HepG2 (cell line): Measurements from ENCODE around the gene ZBTB20. TPM values are rescaled to one million over a fixed set of nuclear protein-coding genes. Genes with fewer than 3 reads are reported as not detected.

Experiments used
- CHD4 ChIP-seq: fragments of 200-600 bp; sonication (generic); IDR thresholded peaks from 2 replicates; pipeline ENCODE4 v1.7.0; 2017; ENCODE audit warnings: mild to moderate bottlenecking, low read length, borderline replicate concordance
- CREM ChIP-seq, 2 experiments: sonication (generic) in 1 of 2; formaldehyde crosslinking in 1 of 2; IDR thresholded peaks; 2 replicates each; pipeline versions ENCODE4 v1.4.0 to v1.6.1; 2016 to 2020; ENCODE audit warnings: antibody characterized with exemption in 1 of 2, mild to moderate bottlenecking in 1 of 2, missing genetic modification reagents in 1 of 2
- EP300 ChIP-seq, 3 experiments: sonication (generic) in 1 of 3; formaldehyde crosslinking in 1 of 3; IDR thresholded peaks; 2 replicates each; pipeline versions ENCODE4 v1.5.1 to v1.6.1; 2011 to 2020; ENCODE audit warnings: low read depth in 2 of 3, low read length in 2 of 3, borderline replicate concordance in 1 of 3, improper control_type of control experiment in 1 of 3, mild to moderate bottlenecking in 1 of 3, missing genetic modification reagents in 1 of 3, moderate library complexity in 1 of 3
- FOXA3 ChIP-seq: IDR thresholded peaks from 2 replicates; pipeline ENCODE4 v1.6.1; 2016; ENCODE audit warnings: missing genetic modification reagents, missing compliant biosample characterization
- HNRNPUL1 ChIP-seq: fragments of 200-400 bp; formaldehyde crosslinking; IDR thresholded peaks from 2 replicates; pipeline ENCODE4 v1.6.1; 2017; ENCODE audit warnings: low read depth, mild to moderate bottlenecking, low read length, moderate library complexity
- KLF15 ChIP-seq: sonication (generic); formaldehyde crosslinking; IDR thresholded peaks from 2 replicates; pipeline ENCODE4 v1.8.1; 2023; ENCODE audit warnings: borderline replicate concordance, mild to moderate bottlenecking, inconsistent platforms, missing genetic modification reagents, mixed read lengths
- MIXL1 ChIP-seq: IDR thresholded peaks from 2 replicates; pipeline ENCODE4 v1.6.1; 2016
- NR2F1 ChIP-seq, 2 experiments: fragments of 450-650 bp in 1 of 2; formaldehyde crosslinking in 1 of 2; IDR thresholded peaks; 2 replicates each; pipeline versions ENCODE4 v1.5.0 to v1.6.1; 2016 to 2020; ENCODE audit warnings: mild to moderate bottlenecking in 1 of 2, missing compliant biosample characterization in 1 of 2, missing genetic modification reagents in 1 of 2, moderate library complexity in 1 of 2
- PPARG ChIP-seq: conservative IDR thresholded peaks from 2 replicates; pipeline ENCODE4 v1.6.1; 2016; ENCODE audit warnings: missing biosample characterization, missing genetic modification reagents
- REXO4 ChIP-seq: sonication (generic); formaldehyde crosslinking; IDR thresholded peaks from 2 replicates; pipeline ENCODE4 v1.8.0; 2022; ENCODE audit warnings: missing genetic modification reagents, mild to moderate bottlenecking, borderline replicate concordance
- RFX3 ChIP-seq: IDR thresholded peaks from 2 replicates; pipeline ENCODE4 v1.6.1; 2016; ENCODE audit warnings: missing biosample characterization, missing genetic modification reagents
- SMAD9 ChIP-seq: sonication (generic); formaldehyde crosslinking; IDR thresholded peaks from 2 replicates; pipeline ENCODE4 v1.5.1; 2020; ENCODE audit warnings: mild to moderate bottlenecking, missing genetic modification reagents
- SOX5 ChIP-seq: IDR thresholded peaks from 2 replicates; pipeline ENCODE4 v1.6.1; 2016; ENCODE audit warnings: borderline replicate concordance
- TBL1XR1 ChIP-seq: fragments of 150-350 bp; IDR thresholded peaks from 2 replicates; pipeline ENCODE4 v1.6.1; 2014; ENCODE audit warnings: borderline replicate concordance, low read length; ENCODE audit not compliant: partially characterized antibody
- ZMYM4 ChIP-seq: sonication (generic); formaldehyde crosslinking; IDR thresholded peaks from 2 replicates; pipeline ENCODE4 v1.8.1; 2023; ENCODE audit warnings: mild to moderate bottlenecking, missing genetic modification reagents
- ZNF235 ChIP-seq: sonication (generic); formaldehyde crosslinking; IDR thresholded peaks from 2 replicates; pipeline ENCODE4 v1.8.1; 2023; ENCODE audit warnings: mild to moderate bottlenecking, missing genetic modification reagents, borderline replicate concordance
- ZNF317 ChIP-seq: sonication (generic); formaldehyde crosslinking; IDR thresholded peaks from 2 replicates; pipeline ENCODE4 v1.5.0; 2020; ENCODE audit warnings: mild to moderate bottlenecking, missing genetic modification reagents
- ZNF331 ChIP-seq: sonication (generic); formaldehyde crosslinking; IDR thresholded peaks from 2 replicates; pipeline ENCODE4 v1.4.0; 2020; ENCODE audit warnings: missing genetic modification reagents
- ZNF431 ChIP-seq: sonication (generic); formaldehyde crosslinking; IDR thresholded peaks from 2 replicates; pipeline ENCODE4 v1.9.0; 2022; ENCODE audit warnings: missing genetic modification reagents, low read depth, mild to moderate bottlenecking, borderline replicate concordance
- polyA plus RNA-seq, 8 experiments: library from polyadenylated mRNA; depleted of rRNA in 3 of 8; stranded (reverse) in 7 of 8; unstranded in 1 of 8; fragments of >200 nt; fragmentation: Illumina TruSeq in 4 of 8; extraction: Trizol in 4 of 8; gene quantifications; 2 replicates each; pipeline versions ENCODE4 v1.2.1 to v1.2.3, GENCODE V29; 2011 to 2016; ENCODE audit warnings: low read depth in 4 of 8, missing spikeins in 1 of 8, mixed read lengths in 1 of 8; ENCODE audit not compliant: insufficient read depth in 1 of 8
- total RNA-seq, 5 experiments: library from RNA; depleted of rRNA; stranded (reverse); fragments of >200 nt; fragmentation: Illumina TruSeq; extraction: Trizol; gene quantifications; 2 replicates each; pipeline ENCODE4 v1.2.3, GENCODE V29; 2016; ENCODE audit warnings: low read depth in 1 of 5
- TF ChIP-seq, protein P1 (sequence below): sonication (generic); formaldehyde crosslinking; IDR thresholded peaks from 2 replicates; pipeline ENCODE4 v1.4.0; 2020; ENCODE audit warnings: mild to moderate bottlenecking, missing genetic modification reagents
- TF ChIP-seq, protein P2 (sequence below): IDR thresholded peaks from 2 replicates; pipeline ENCODE4 v1.6.1; 2016; ENCODE audit warnings: low read depth
- TF ChIP-seq, protein P3 (sequence below): sonication (generic); formaldehyde crosslinking; IDR thresholded peaks from 2 replicates; pipeline ENCODE4 v1.4.0; 2020; ENCODE audit warnings: missing genetic modification reagents

ZBTB20 gene
- total and polyA plus RNA-seq, 2 of the 13 experiments (the other 11 are each of a cell fraction or from before 2014, with no cell fraction given) = 1.9 to 8.8 TPM

DNA sequence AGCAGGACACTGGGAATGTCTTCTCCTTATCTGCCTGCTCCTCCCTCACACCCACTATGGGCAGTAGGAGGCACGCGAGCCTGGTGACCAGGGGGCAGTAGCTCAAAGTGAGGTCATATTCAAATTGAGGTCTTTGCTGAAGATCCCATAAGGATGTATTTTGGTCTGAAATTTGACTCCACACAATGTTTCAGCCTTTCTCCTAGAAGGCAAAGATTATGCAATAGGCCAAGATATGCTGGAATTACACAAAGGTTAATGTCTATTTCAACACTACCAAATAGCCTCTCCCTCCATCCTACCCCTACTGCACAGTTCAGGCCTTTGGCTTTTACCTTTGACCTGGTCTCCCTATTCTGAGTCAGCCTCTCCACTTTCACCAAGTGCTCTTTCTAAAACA lies 650.2 kb downstream of the ZBTB20 start (continued):
- TF ChIP-seq RFX3 (CRISPR knock-in tag) (no peak), SOX5 (CRISPR knock-in tag) (peak; percentile 16; the same call in 1 of the 2 replicates), SMAD9 (CRISPR knock-in tag) (no peak), HNRNPUL1 (no peak), REXO4 (CRISPR knock-in tag) (no peak), FOXA3 (peak; percentile 41; the same call in 1 of the 2 replicates), EP300 (IDR thresholded peaks at IDR 0.05; ENCODE audit: low read depth in 2 of 2, low read length in 2 of 2) (peak in 1 of 2 experiments; percentile 63; a peak in 1 of 4 replicates), EP300 (CRISPR knock-in tag; IDR thresholded peaks at IDR 0.05; ENCODE audit: borderline replicate concordance) (no peak), ZNF331 (0 out of 2 replicates have a peak, but pooled peaks have one; percentile 37), TBL1XR1 (peak; percentile 26), PPARG (CRISPR knock-in tag) (peak; percentile 93), ZNF235 (CRISPR knock-in tag) (no peak), KLF15 (CRISPR knock-in tag) (no peak), ZNF431 (CRISPR knock-in tag) (no peak), NR2F1 (CRISPR knock-in tag; IDR thresholded peaks at IDR 0.05) (peak; percentile 64 to 77; a peak in 3 of 4 replicates), CREM (IDR thresholded peaks at IDR 0.05) (no peak), CREM (CRISPR knock-in tag; IDR thresholded peaks at IDR 0.05) (no peak), ZNF317 (CRISPR knock-in tag) (no peak), CHD4 (no peak), MIXL1 (CRISPR knock-in tag) (peak; percentile 53; the same call in 1 of the 2 replicates), ZMYM4 (peak; percentile 94)
- TF ChIP-seq, protein P1, sequence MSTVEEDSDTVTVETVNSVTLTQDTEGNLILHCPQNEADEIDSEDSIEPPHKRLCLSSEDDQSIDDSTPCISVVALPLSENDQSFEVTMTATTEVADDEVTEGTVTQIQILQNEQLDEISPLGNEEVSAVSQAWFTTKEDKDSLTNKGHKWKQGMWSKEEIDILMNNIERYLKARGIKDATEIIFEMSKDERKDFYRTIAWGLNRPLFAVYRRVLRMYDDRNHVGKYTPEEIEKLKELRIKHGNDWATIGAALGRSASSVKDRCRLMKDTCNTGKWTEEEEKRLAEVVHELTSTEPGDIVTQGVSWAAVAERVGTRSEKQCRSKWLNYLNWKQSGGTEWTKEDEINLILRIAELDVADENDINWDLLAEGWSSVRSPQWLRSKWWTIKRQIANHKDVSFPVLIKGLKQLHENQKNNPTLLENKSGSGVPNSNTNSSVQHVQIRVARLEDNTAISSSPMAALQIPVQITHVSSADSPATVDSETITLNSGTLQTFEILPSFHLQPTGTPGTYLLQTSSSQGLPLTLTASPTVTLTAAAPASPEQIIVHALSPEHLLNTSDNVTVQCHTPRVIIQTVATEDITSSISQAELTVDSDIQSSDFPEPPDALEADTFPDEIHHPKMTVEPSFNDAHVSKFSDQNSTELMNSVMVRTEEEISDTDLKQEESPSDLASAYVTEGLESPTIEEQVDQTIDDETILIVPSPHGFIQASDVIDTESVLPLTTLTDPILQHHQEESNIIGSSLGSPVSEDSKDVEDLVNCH (CRISPR knock-in tag) = no peak
- TF ChIP-seq, protein P2, sequence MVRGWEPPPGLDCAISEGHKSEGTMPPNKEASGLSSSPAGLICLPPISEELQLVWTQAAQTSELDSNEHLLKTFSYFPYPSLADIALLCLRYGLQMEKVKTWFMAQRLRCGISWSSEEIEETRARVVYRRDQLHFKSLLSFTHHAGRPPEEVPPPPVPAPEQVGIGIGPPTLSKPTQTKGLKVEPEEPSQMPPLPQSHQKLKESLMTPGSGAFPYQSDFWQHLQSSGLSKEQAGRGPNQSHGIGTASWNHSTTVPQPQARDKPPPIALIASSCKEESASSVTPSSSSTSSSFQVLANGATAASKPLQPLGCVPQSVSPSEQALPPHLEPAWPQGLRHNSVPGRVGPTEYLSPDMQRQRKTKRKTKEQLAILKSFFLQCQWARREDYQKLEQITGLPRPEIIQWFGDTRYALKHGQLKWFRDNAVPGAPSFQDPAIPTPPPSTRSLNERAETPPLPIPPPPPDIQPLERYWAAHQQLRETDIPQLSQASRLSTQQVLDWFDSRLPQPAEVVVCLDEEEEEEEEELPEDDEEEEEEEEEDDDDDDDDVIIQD (CRISPR knock-in tag) = peak; percentile 57; the same call in 1 of the 2 replicates
- TF ChIP-seq, protein P3, sequence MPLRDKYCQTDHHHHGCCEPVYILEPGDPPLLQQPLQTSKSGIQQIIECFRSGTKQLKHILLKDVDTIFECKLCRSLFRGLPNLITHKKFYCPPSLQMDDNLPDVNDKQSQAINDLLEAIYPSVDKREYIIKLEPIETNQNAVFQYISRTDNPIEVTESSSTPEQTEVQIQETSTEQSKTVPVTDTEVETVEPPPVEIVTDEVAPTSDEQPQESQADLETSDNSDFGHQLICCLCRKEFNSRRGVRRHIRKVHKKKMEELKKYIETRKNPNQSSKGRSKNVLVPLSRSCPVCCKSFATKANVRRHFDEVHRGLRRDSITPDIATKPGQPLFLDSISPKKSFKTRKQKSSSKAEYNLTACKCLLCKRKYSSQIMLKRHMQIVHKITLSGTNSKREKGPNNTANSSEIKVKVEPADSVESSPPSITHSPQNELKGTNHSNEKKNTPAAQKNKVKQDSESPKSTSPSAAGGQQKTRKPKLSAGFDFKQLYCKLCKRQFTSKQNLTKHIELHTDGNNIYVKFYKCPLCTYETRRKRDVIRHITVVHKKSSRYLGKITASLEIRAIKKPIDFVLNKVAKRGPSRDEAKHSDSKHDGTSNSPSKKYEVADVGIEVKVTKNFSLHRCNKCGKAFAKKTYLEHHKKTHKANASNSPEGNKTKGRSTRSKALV = no peak
